Raji (cell line): ENCODE measurements around the gene TTLL11.

Experiments
- POLR2A ChIP-seq: IDR thresholded peaks from 2 replicates; pipeline ENCODE4 v1.6.1; 2011; ENCODE audit warnings: low read depth, low read length, control low read depth; ENCODE audit not compliant: insufficient read depth

The TTLL11 gene

GRCh38 chr9:121797081-121797480 lies 296.0 kb downstream of the TTLL11 start:
- TF ChIP-seq POLR2A, result no peak

DNA sequence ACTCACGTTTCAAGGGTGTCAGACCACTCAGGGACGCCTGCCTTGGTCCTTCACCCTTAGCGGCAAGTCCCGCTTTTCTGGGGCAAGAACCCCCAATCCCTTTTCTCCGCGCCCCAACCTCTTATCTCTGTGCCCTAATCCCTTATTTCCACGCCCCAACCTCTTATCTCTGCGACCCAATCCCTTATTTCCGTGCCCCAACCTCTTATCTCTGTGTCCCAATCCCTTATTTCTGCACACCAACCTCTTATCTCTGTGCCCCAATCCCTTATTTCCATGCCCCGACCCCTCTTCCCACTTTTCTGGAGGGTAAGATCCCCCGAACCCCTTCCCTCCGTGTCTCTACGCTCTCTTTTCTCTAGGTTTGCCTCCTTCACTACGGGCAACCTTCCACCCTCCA lies 302.3 kb downstream of the TTLL11 start:
- no peak for TF ChIP-seq POLR2A

- no peak for TF ChIP-seq POLR2A
Observed at GRCh38 chr9:121788686-121789366, 304.3 kb downstream of the TTLL11 start.

GRCh38 chr9:121786998-121787422 lies 306.1 kb downstream of the TTLL11 start:
- TF ChIP-seq POLR2A, result no peak

DNA sequence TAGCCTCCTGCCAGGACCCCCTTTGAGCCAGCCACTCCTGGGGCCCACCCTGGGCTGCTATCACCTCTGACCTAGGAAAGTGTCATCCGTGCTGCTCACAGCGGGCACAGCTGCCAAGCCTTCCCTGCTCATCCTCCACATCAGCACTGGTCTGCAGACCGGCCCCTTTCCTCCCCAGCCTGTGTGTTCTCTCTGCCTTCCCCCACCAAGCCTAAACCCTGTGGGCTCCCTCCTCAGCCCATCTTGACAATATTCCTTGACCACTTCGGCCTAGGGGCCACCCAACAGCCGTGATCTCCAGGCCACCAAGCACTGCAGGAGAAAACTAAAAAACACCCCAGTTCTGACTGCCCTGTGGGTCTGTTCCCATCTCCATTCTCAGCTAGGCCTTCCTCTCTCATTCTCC lies 306.6 kb downstream of the TTLL11 start:
- no peak for TF ChIP-seq POLR2A

- no peak for TF ChIP-seq POLR2A
Observed at GRCh38 chr9:121785673-121786542, 307.2 kb downstream of the TTLL11 start.

- TF ChIP-seq POLR2A, result no peak
Observed at GRCh38 chr9:121784731-121785411, 308.2 kb downstream of the TTLL11 start.

GRCh38 chr9:121783521-121784507 lies 309.3 kb downstream of the TTLL11 start:
- TF ChIP-seq POLR2A, result no peak

DNA sequence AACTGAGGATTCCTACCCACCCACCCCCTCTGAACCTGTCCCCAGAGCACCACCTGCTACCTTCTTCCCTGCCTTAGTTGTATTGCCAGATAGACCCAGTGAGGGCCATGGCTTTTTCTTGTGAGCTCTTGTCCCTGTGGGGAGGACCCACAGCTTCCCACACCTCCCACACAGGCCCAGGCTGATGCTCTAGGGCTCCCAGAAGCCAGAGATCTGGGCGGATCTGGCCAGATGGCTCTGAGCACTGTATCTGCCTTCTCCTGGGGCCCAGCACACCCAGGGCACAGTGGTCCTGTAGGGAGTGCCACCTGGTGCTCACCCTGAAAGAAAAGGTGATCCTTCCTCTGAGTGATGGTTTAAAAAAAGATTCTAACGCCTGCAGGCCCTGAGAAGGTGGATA lies 310.0 kb downstream of the TTLL11 start:
- TF ChIP-seq POLR2A, result no peak

DNA sequence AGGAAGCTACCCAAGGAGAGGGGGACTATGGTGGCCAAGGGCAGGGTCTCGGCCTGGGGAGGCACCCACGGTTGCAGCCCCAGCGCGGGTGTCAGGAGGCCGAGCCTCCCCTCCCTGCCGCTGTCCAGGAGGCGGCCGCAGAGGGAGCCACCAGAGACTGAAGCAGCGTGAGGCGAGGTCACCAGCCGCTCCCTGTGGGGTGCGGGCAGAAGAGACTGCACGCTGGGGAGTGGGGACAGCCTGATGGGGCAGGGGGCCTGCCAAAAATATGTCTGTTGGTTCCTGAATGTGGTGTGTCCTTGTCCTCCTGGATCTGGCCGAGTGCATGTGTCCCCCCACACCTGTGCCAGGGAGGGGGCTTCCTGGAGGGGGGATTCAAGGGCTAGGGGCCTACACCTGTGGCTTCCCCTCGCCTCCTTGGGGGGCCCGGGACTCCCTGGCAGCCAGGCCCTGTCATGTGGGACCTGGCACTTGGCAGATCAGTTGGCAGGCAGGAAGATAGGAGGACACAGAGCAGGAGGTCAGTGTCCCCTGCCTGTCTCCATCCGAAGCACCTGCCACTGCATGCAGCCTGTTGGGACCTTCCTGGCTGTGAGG lies 310.5 kb downstream of the TTLL11 start:
- no peak for TF ChIP-seq POLR2A

GRCh38 chr9:121781701-121782464 lies 311.2 kb downstream of the TTLL11 start:
- TF ChIP-seq POLR2A, result no peak

- no peak for TF ChIP-seq POLR2A
Observed at GRCh38 chr9:121781145-121781548, 312.0 kb downstream of the TTLL11 start.
